ENCODE data around the gene ITSN2. TPM values are rescaled to one million over a fixed set of nuclear protein-coding genes. Genes with fewer than 3 reads are reported as not detected.

ITSN2 gene
- total and polyA plus RNA-seq, 9 donors, result 15.6 to 23.7 (median 17.1) TPM

- H3K27ac ChIP-seq (ENCODE audit: low read length), result no peak overlapping the region
- H3K4me3 ChIP-seq (ENCODE audit: low read length), result no peak overlapping the region
- no peaks in the 10 kb centered on the region for H3K4me1 ChIP-seq (ENCODE audit: control insufficient read depth, insufficient read depth, low read length)
- no peak for DNase-seq
- H3K36me3 ChIP-seq (ENCODE audit: control insufficient read depth, insufficient read depth, low read length), result peaks cover 8% of the 10 kb centered on the region
- H3K9me3 ChIP-seq (replicated peaks; ENCODE audit: control insufficient read depth, low read depth, low read length), result no peaks in the 10 kb centered on the region
- H3K27me3 ChIP-seq (ENCODE audit: control insufficient read depth, insufficient read depth, low read length), result no peaks in the 10 kb centered on the region
These were observed 101.6 kb downstream of the ITSN2 start for GRCh38 chr2:24258718-24259117.

GRCh38 chr2:24253303-24253919 lies 106.9 kb downstream of the ITSN2 start:
- 89% methylated on average over 4 of the region's 6 CpGs for WGBS (ENCODE audit: insufficient coverage)
- Histone ChIP-seq H3K4me3 (ENCODE audit: low read length) (no peak overlapping the region), H3K36me3 (ENCODE audit: control insufficient read depth, insufficient read depth, low read length) (peaks cover 13% of the 10 kb centered on the region), H3K9me3 (replicated peaks; ENCODE audit: control insufficient read depth, low read depth, low read length) (no peaks in the 10 kb centered on the region), H3K4me1 (ENCODE audit: control insufficient read depth, insufficient read depth, low read length) (no peaks in the 10 kb centered on the region), H3K27ac (ENCODE audit: low read length) (no peak overlapping the region), H3K27me3 (ENCODE audit: control insufficient read depth, insufficient read depth, low read length) (no peaks in the 10 kb centered on the region)
- DNase-seq, result no peak

DNA sequence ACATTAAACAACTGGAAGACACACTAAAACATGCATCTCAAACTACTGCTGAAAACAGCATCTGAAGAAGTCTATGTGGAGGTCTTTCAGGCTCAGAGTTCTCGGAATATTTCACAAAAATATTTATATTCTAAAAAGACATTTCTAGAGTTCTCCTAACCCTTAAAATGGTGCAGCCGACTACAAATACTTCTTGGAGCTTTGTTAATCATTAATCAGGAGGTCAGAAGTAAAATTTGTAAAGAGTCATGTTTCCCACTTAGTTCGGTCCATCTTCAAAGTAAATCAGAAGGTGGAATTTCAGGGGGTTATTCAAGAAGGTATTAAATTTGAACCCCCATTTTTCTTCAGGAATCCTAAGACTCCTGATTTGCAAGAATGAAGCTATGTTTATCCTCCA lies 112.7 kb downstream of the ITSN2 start:
- H3K4me1 ChIP-seq (ENCODE audit: control insufficient read depth, insufficient read depth, low read length), result no peaks in the 10 kb centered on the region
- no peak overlapping the region for H3K27ac ChIP-seq (ENCODE audit: low read length)
- H3K27me3 ChIP-seq (ENCODE audit: control insufficient read depth, insufficient read depth, low read length), result no peaks in the 10 kb centered on the region
- DNase-seq, result no peak
- H3K9me3 ChIP-seq (replicated peaks; ENCODE audit: control insufficient read depth, low read depth, low read length), result no peaks in the 10 kb centered on the region
- no CpG with 5 or more reads among the region's 3 CpGs for WGBS (ENCODE audit: insufficient coverage)
- no peak overlapping the region for H3K4me3 ChIP-seq (ENCODE audit: low read length)
- peaks cover 14% of the 10 kb centered on the region for H3K36me3 ChIP-seq (ENCODE audit: control insufficient read depth, insufficient read depth, low read length)

DNA sequence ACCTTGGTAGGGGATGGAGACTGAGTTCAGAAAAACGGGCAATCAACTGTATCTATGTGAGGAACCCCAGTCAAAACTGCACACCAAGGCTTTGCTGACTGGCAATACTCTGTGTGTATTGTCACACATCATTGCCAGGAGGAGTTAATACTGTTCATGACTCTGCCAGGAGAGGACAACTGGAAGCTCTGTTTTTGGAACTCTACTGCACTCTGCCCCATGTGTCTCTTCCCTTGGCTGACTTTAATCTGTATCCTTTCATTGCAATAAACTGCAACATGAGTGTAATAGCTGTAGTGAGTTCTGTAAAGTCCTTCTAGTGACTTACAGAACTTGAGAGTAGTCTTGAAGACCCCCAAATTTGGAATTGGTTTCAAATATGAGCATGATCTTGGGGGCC lies 113.2 kb downstream of the ITSN2 start:
- Histone ChIP-seq H3K4me3 (ENCODE audit: low read length) (no peak overlapping the region), H3K9me3 (replicated peaks; ENCODE audit: control insufficient read depth, low read depth, low read length) (no peaks in the 10 kb centered on the region), H3K36me3 (ENCODE audit: control insufficient read depth, insufficient read depth, low read length) (peaks cover 14% of the 10 kb centered on the region), H3K27me3 (ENCODE audit: control insufficient read depth, insufficient read depth, low read length) (no peaks in the 10 kb centered on the region), H3K4me1 (ENCODE audit: control insufficient read depth, insufficient read depth, low read length) (no peaks in the 10 kb centered on the region), H3K27ac (ENCODE audit: low read length) (no peak overlapping the region)
- DNase-seq, result no peak
- WGBS (ENCODE audit: insufficient coverage), result no CpG with 5 or more reads among the region's 1 CpG

DNA sequence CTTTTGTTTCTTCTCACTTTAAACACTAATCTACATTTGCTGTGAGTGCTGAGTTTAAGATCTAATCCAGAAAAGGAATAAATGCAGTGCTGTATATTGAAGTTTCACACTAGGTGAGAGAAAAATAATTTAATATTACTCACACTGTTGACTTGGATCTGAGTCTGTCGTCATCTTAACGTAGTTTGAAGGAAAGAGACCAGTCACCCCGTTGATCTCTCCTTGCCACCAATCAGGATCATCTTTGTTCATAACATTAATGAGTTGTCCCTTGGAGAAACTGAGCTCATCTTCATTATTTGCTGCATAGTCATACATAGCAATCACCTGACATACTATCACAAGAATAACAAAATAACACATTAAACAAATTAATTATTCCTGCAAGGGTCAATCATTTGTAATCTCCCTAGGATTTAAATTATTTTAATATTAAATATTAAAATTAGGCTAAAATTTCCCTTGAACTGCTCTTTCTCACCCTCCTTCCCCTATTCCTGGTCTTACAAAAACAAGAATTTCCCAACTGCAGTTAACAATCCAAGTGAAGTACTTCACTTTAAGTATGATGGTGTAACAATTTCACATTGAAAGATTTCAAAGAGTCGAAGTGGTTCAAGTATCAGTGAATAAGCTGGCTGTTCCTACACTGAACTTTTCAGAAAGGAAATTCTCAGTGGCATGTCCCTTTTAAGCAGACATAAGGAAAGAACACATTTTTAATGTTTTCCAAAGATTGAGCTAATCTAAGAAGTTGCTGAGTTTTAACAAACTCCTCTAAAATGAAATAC lies 114.2 kb downstream of the ITSN2 start:
- 88% methylated on average over 2 of the region's 4 CpGs for WGBS (ENCODE audit: insufficient coverage)
- H3K27ac ChIP-seq (ENCODE audit: low read length), result no peak overlapping the region

GRCh38 chr2:24241528-24241927 lies 118.8 kb downstream of the ITSN2 start:
- Histone ChIP-seq H3K4me3 (ENCODE audit: low read length) (no peak overlapping the region), H3K36me3 (ENCODE audit: control insufficient read depth, insufficient read depth, low read length) (peaks cover 4% of the 10 kb centered on the region)

More for the DNA sequence above, 114.2 kb downstream of the ITSN2 start:
- Histone ChIP-seq H3K36me3 (ENCODE audit: control insufficient read depth, insufficient read depth, low read length) (peaks cover 14% of the 10 kb centered on the region), H3K9me3 (replicated peaks; ENCODE audit: control insufficient read depth, low read depth, low read length) (no peaks in the 10 kb centered on the region), H3K27me3 (ENCODE audit: control insufficient read depth, insufficient read depth, low read length) (no peaks in the 10 kb centered on the region), H3K4me3 (ENCODE audit: low read length) (no peak overlapping the region), H3K4me1 (ENCODE audit: control insufficient read depth, insufficient read depth, low read length) (no peaks in the 10 kb centered on the region)
- no peak for DNase-seq

DNA sequence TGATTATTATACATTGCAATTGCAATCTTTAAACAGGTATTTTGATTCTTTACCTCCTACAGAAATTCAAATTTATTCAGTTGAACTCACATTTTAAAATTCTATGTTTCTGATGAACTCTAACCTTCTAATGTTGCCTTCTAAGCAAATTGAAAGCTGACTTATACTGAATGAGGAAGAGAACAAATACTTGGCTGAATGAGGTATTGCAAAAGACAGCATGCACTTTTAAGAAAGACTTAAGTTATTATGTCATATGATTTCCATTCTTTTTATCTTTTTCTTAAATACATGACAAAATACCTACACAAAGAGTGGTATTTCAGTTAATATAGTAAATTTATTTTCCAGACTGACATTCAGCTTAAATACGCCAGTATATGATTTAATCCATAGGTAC lies 120.8 kb downstream of the ITSN2 start:
- Histone ChIP-seq H3K4me1 (ENCODE audit: control insufficient read depth, insufficient read depth, low read length) (no peaks in the 10 kb centered on the region), H3K27me3 (ENCODE audit: control insufficient read depth, insufficient read depth, low read length) (no peaks in the 10 kb centered on the region), H3K36me3 (ENCODE audit: control insufficient read depth, insufficient read depth, low read length) (peaks cover 2% of the 10 kb centered on the region), H3K27ac (ENCODE audit: low read length) (no peak overlapping the region), H3K9me3 (replicated peaks; ENCODE audit: control insufficient read depth, low read depth, low read length) (no peaks in the 10 kb centered on the region), H3K4me3 (ENCODE audit: low read length) (no peak overlapping the region)
- WGBS (ENCODE audit: insufficient coverage), result no CpG with 5 or more reads among the region's 1 CpG
- DNase-seq, result no peak

More at GRCh38 chr2:24241528-24241927, 118.8 kb downstream of the ITSN2 start:
- Histone ChIP-seq H3K9me3 (replicated peaks; ENCODE audit: control insufficient read depth, low read depth, low read length) (no peaks in the 10 kb centered on the region), H3K27ac (ENCODE audit: low read length) (no peak overlapping the region), H3K4me1 (ENCODE audit: control insufficient read depth, insufficient read depth, low read length) (no peaks in the 10 kb centered on the region), H3K27me3 (ENCODE audit: control insufficient read depth, insufficient read depth, low read length) (no peaks in the 10 kb centered on the region)
- no peak for DNase-seq

DNA sequence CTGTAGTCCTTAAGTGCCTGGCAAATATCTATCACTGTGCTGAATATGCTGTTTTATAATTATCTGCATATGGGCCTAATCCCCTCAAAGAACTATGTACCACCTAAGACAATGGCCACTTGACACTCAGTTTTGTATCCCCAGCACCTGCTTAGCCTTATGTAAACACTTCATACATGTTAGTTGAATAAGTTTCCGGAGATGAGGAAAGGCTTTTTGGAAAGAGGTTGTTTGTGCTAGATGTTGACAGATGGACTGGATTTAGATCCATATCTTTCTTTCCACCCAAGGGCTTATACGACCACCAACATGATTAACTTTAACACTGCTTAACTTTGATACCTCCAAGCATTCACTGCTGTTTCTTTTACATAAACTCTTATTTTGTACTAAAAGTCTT lies 122.2 kb downstream of the ITSN2 start:
- Histone ChIP-seq H3K27ac (ENCODE audit: low read length) (no peak overlapping the region), H3K36me3 (ENCODE audit: control insufficient read depth, insufficient read depth, low read length) (no peaks in the 10 kb centered on the region), H3K4me1 (ENCODE audit: control insufficient read depth, insufficient read depth, low read length) (no peaks in the 10 kb centered on the region), H3K27me3 (ENCODE audit: control insufficient read depth, insufficient read depth, low read length) (no peaks in the 10 kb centered on the region), H3K9me3 (replicated peaks; ENCODE audit: control insufficient read depth, low read depth, low read length) (no peaks in the 10 kb centered on the region), H3K4me3 (ENCODE audit: low read length) (no peak overlapping the region)
- no CpG with 5 or more reads among the region's 2 CpGs for WGBS (ENCODE audit: insufficient coverage)
- DNase-seq, result no peak

DNA sequence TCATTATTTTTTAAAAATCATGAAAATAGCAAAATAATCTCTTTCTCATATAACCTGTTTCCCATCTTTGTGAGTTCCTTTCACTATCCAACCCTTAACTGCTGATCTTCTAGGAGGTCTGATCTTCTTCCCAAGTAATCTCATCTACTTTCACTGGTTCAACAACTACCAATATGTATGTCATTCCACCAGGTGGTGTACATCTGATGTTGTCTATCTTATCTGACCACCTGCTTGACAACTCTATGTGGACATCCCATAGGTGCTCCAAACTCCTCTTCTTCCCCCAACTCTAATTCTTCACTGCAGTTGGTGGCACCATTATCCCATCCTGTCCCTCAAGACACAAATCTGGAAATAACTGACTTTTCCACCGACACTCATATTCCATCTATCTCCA lies 123.0 kb downstream of the ITSN2 start:
- no peaks in the 10 kb centered on the region for H3K36me3 ChIP-seq (ENCODE audit: control insufficient read depth, insufficient read depth, low read length)

DNA sequence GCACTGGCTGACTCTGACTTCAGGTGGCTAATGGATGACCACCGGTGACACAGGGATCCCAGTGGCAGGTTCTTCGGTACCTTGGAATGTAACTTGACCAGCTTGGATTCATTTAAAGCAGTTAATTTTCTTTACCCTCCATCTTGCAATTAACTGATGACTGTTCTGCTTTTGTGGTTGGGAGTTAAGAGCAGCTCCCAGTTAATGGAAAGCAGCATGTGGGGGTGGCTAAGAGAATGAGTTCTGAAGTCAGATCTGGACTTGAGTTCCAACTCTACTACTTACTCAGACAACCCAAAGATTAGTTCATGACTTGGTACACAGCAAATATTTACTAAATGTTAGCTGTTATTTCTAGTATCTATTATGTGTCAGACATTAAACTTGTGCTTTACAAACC lies 127.0 kb downstream of the ITSN2 start:
- no peaks in the 10 kb centered on the region for H3K9me3 ChIP-seq (replicated peaks; ENCODE audit: control insufficient read depth, low read depth, low read length)
- no peak overlapping the region for H3K27ac ChIP-seq (ENCODE audit: low read length)
- no CpG with 5 or more reads among the region's 2 CpGs for WGBS (ENCODE audit: insufficient coverage)
- H3K27me3 ChIP-seq (ENCODE audit: control insufficient read depth, insufficient read depth, low read length), result no peaks in the 10 kb centered on the region
- H3K4me3 ChIP-seq (ENCODE audit: low read length), result no peak overlapping the region
- H3K4me1 ChIP-seq (ENCODE audit: control insufficient read depth, insufficient read depth, low read length), result no peaks in the 10 kb centered on the region
- no peak for DNase-seq
- H3K36me3 ChIP-seq (ENCODE audit: control insufficient read depth, insufficient read depth, low read length), result no peaks in the 10 kb centered on the region

More for the DNA sequence above, 123.0 kb downstream of the ITSN2 start:
- H3K27me3 ChIP-seq (ENCODE audit: control insufficient read depth, insufficient read depth, low read length), result no peaks in the 10 kb centered on the region
- H3K4me1 ChIP-seq (ENCODE audit: control insufficient read depth, insufficient read depth, low read length), result no peaks in the 10 kb centered on the region
- WGBS (ENCODE audit: insufficient coverage), result 100% methylated on average over 1 of the region's 1 CpG
- no peaks in the 10 kb centered on the region for H3K9me3 ChIP-seq (replicated peaks; ENCODE audit: control insufficient read depth, low read depth, low read length)
- no peak overlapping the region for H3K4me3 ChIP-seq (ENCODE audit: low read length)
- H3K27ac ChIP-seq (ENCODE audit: low read length), result no peak overlapping the region
- DNase-seq, result no peak
